GM18519 (cell line): ENCODE measurements around the gene FLYWCH1.

Experiments
- ATAC-seq: cut with Tn5 transposase; IDR thresholded peaks from one replicate; pipeline ENCODE4 v1.9.1; 2021; ENCODE audit warnings: mild to moderate bottlenecking, moderate library complexity; ENCODE audit not compliant: unreplicated experiment, low FRiP score

FLYWCH1 gene

GRCh38 chr16:2911638-2912329 is at the start of gene FLYWCH1:
Gene FLYWCH1 (plus strand): TSS chr16:2911931. CDS start chr16:2929686, 17,755 bp downstream.
- peak; percentile 83 for ATAC-seq

GRCh38 chr16:2865651-2866050 is 46.1 kb upstream of the FLYWCH1 start:
- ATAC-seq = no peak

GRCh38 chr16:2866431-2866830 is 45.3 kb upstream of the FLYWCH1 start:
- no peak for ATAC-seq

- ATAC-seq = no peak
Observed at GRCh38 chr16:2867661-2867986, 44.1 kb upstream of the FLYWCH1 start.

GRCh38 chr16:2867987-2868789 is 43.5 kb upstream of the FLYWCH1 start:
- no peak for ATAC-seq

- no peak for ATAC-seq
Observed at GRCh38 chr16:2871926-2872325, 39.8 kb upstream of the FLYWCH1 start.

- ATAC-seq = no peak
Observed at GRCh38 chr16:2874032-2874911, 37.5 kb upstream of the FLYWCH1 start.

- peak; percentile 56 for ATAC-seq
Observed at GRCh38 chr16:2874912-2875362, 36.8 kb upstream of the FLYWCH1 start.

- ATAC-seq = no peak
Observed at GRCh38 chr16:2879854-2880508, 31.8 kb upstream of the FLYWCH1 start.

- ATAC-seq = no peak
Observed at GRCh38 chr16:2881783-2882649, 29.7 kb upstream of the FLYWCH1 start.

GRCh38 chr16:2882650-2883457 is 28.9 kb upstream of the FLYWCH1 start, which contains the start of gene FLYWCH2:
Gene FLYWCH2 (plus strand): TSS chr16:2883215. CDS start chr16:2896450, 13,235 bp downstream.
- ATAC-seq = peak; percentile 72

GRCh38 chr16:2883458-2883908 is 28.2 kb upstream of the FLYWCH1 start:
- no peak for ATAC-seq

- no peak for ATAC-seq
Observed at GRCh38 chr16:2884041-2884451, 27.7 kb upstream of the FLYWCH1 start.

GRCh38 chr16:2894231-2894630 is 17.5 kb upstream of the FLYWCH1 start:
- ATAC-seq = no peak

GRCh38 chr16:2895813-2896212 is 15.9 kb upstream of the FLYWCH1 start:
- no peak for ATAC-seq

GRCh38 chr16:2896480-2897010 is 15.2 kb upstream of the FLYWCH1 start:
- no peak for ATAC-seq

GRCh38 chr16:2897110-2897509 is 14.6 kb upstream of the FLYWCH1 start:
- no peak for ATAC-seq
